DMS53 (cell line): ENCODE results near the gene KCNJ1.

Experiments used
- DNase-seq: peaks from one replicate; lab custom pipeline; 2025; lab: John Stamatoyannopoulos, UW

KCNJ1 gene

DNA sequence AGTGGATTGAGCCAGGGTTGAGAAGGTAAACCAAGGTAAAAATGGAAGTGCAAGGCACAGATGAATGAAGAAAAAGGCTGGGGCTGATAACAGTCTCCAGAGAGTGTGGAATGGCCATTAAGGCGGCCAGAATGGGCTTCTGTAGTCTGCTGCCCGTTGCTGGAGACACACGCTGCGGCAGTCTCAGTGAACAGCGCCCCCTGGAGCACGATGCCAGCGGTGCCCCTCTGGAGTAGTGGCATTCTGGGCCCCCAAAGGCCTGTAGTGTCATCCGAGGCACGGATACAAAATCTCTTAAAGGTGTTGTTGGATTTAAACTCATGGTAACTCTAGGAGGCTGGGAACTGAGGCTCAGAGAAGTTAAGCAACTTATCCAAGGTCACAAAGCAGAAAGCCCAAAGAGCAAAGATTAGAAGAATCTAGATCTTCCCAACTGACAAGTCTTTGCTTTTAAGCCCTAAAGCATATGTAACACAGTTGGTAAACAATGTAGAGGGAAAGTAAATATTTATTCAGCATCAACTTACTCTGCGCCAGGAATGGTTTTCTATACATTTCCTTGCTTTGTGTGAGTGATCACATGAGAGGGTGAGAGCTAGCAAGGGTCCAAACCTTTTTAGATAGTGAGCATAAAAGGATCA lies 18.2 kb downstream of the KCNJ1 start:
- DNase-seq = peak; percentile 79

GRCh38 chr11:128846985-128847384 lies 20.1 kb downstream of the KCNJ1 start:
- no peak for DNase-seq

GRCh38 chr11:128845334-128845780 lies 21.7 kb downstream of the KCNJ1 start:
- DNase-seq = no peak

GRCh38 chr11:128843198-128843785 lies 23.8 kb downstream of the KCNJ1 start:
- peak; percentile 42 for DNase-seq

DNA sequence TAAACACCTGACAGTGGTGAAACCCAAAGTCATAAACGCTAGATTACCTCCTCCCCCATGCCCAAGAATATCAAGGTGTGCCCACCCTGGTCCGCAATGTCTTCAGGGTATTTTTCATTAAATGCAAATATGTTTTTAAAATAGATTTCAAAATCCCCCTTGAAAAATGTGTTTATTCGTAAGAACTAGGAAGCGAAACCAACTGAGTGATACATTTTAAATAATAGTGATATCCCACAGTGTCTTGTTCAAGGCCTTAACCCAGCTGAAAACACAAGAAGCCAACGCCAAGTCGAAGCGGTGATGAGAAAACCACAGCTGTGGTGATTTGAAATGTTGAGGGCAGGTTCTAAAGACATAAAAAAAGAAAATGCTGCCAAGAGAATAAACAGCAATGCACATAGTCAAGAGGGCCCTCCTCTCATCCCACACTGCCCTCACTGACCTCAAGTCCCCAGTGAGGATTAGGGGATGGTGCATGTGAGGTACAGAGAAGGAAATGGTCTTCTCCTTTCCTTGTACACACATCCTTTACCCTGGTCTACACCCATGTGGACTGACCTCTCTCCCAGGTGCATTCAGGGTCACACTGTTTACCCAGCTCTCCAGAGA lies 25.5 kb downstream of the KCNJ1 start:
- DNase-seq = peak; percentile 78

DNA sequence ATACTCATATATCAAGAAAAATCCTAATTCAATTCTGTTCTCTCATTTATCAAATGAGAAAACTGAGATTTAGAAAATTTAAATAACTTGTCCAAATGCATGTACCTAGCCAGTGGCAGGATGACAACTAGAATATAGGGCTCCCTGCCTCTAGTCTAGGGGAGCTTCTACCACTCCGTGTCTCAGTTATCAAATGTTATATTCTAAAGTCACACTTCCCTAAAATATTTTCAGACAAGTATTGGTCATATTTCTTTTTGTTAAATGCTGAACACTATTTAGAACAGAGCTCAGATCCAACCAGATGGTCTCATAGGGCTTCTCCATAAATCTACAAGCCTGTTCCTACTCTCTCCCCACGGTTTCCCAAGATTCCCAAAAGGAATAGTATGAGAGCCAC lies 26.3 kb downstream of the KCNJ1 start:
- no peak for DNase-seq

- no peak for DNase-seq
Measured at GRCh38 chr11:128840137-128840536, 27.0 kb downstream of the KCNJ1 start.

DNA sequence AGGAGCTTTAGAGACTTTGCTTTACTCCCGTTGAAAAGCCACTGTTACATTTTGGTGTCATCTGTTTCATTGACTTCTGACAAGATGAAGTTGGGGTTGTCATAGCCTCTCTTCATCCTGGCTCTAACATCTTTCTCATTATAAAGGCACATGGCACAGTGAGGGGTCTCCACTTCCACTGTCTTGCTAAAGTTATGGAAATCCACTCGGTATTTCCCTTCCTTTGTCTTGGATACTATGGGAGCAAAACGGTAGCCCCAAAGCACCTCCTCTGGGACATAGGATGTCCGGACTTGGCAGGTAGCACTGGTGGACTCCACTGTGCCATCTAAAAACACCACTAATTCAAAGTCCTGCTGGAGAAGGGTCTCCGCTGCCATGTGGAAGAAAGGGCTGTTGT lies 28.0 kb downstream of the KCNJ1 start:
- DNase-seq = no peak

DNA sequence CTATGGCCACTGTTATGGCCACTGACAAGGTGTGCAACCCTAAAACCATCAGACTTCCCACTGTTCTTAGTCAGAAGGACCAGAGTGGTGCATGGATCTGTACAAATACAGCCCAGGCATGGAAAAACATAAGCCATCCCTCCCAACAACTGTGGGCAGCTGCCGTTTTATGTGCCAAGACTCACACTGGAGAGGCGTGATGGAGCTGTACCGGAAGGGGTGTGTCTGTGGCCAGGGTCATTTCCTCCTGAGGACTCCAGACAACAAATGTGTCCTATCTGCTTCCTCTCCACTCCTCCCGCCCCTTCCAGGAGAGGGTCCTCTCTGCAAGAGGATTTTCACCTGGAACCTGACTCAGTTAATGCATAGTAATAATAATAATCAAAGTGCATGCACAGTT lies 29.5 kb downstream of the KCNJ1 start:
- no peak for DNase-seq

- peak; percentile 11 for DNase-seq
Measured at GRCh38 chr11:128835741-128836430, 31.2 kb downstream of the KCNJ1 start.

DNA sequence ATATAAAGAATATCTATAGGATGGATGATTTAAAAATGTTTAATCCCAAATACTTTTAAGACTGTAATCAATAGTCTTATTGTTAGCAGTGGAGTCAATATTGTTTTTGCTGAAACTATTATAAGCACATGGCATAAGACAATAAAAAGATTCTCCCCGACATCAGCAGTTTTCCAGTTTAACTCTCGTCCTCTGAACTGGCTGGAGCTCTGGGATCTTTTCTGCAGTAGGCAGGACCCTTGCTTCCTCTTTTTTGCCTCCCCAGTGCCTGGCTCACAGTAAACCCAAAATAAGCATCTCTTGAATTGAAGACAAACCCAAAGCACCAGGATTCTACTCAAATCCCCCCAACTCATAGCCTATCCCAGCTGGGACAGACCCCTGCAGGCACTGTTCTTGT lies 32.9 kb downstream of the KCNJ1 start:
- no peak for DNase-seq

DNA sequence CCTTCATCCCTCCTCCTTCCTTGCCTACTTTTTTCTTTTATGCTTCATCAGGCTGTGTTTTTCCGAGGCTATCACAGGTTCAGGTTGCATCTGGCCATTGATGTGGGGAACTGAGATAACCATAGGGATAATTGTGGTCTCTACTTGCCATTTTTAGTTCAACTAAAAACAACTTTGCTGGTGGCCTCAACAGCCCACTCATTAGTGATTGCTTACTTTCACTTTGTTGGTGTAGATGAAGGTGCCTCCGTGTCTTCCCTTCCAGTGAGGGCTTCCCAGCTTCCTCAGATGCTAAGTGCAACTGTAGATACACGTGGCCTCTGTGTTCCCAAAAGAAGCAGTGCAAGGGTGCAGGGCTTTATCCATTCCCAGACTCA lies 35.0 kb downstream of the KCNJ1 start:
- no peak for DNase-seq

- peak; percentile 88 for DNase-seq
Measured at GRCh38 chr11:128831174-128832120, 35.6 kb downstream of the KCNJ1 start.

DNA sequence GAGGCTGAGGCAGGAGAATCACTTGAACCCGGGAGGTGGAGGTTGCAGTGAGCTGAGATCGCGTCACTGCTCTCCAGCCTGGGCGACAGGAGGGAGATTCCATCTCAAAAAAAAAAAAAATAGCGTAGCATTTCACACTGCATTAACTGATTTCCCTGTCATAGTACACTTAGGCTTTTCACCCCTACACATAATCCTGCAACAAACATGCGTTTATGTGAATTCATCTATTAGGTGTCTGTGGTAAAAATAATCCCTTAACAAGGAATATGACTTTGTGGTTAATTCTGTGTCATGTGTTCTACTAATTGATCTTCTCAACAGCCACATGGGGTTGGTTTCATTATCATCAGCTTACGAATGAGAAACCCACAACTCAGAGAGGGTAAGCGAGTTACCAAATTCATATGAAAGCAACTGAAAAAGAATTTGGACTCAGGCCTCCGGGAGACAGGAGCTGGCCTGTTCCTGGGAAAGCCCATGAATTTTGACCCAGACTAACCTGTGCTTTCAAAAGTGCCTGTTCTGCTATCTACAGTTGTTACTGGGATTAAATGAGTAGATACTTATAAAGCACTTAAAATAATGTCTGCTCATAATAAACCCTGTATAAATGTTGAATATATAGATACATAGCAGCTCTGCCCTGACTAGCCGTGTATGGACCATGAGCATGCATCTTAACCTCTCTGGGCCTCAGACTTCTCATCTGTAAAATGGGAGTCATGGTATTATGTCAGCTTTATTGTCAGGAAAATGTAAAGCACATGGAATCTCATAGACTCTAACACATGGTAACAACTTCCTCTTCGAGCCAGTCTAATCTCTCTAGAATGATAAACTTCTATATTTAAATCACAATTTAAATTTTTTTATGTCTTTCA lies 36.6 kb downstream of the KCNJ1 start:
- DNase-seq = no peak

DNA sequence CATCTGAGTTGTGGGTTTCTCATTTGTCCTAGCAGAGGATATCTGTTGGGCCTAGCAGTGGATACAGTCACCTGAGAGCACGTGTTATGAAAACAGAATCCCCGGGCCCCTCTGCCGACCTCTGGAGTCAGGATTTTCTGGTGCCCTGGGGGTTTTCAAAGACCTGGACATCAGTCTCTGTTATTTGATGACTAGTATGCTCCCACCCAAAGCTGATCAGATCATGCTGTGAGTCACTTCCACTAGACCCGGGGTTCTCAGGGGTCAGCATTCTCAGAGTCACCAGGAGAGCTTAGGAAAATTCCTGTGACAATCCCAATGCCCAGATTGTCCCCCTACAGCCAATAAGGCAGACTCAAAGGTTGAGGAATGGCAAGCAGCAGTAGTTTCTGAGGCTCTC lies 38.7 kb downstream of the KCNJ1 start:
- DNase-seq = no peak

DNA sequence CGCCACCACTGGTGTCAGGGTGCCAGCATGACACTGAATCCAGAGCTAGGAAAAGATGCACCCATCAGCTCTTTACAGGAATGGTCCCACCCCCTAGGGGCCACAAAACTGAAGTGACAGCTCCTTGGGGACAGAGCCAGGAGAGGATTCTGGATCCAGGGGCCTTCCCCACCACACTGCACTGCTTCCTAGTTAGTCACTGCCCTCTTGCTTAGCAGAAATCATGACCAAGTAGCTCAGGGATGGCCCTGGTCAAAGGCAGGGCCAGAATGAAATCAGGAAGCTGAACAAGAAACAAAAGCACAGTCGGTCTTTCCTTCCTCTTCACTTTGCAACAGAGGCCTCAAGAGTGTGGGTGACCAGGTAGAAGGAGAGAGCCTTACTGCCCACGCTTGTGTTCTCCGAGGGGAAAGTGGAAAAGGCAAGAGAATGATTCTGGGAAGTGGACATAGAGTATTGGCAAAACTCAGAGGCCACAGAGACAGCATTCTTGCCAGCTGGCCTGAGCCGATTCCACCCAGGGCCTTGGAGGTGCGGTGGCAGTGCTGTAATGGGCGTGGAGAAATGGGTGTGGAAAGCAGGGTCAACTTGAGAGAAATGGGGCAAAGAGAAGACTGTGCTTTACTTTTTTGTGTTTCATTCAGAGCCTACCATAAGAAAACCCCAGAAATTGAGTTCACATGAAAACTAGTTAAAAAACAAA lies 39.8 kb downstream of the KCNJ1 start:
- no peak for DNase-seq

DNA sequence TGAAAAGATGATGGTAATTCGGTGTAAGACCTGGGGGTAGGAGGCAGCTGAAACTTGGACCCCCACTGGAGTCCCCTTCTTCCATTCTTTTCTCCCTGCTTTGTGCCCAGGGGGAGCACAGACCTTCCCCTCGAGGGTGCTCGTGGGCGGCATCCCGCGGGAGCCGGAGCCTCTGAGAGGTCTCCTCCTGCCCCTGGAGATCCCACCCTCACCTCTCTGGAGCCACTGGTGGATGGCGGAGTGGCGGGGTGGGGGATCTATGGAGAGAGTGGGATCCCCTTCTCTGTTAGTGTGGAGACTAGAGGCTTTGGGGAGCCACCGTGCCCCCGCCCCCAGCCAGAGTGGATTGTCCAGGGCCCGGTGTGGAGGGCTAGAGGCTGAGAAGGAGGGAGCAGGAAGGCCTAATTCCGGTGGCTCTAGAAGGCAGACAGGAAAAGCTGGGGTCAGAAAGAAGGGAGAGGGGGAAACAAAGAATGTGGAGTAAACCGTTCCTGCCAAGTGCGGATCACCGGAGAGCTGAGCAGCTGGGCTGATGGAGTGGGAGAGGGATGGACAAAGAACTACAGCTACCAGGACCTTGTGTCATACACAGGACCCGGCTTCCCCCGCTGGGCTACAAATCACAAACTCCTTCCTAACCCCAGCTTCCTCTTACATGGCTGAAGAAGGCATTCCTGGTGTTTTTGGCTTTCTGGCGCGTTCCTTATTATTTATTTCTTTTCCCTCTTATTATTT lies 41.9 kb downstream of the KCNJ1 start:
- DNase-seq = no peak

DNA sequence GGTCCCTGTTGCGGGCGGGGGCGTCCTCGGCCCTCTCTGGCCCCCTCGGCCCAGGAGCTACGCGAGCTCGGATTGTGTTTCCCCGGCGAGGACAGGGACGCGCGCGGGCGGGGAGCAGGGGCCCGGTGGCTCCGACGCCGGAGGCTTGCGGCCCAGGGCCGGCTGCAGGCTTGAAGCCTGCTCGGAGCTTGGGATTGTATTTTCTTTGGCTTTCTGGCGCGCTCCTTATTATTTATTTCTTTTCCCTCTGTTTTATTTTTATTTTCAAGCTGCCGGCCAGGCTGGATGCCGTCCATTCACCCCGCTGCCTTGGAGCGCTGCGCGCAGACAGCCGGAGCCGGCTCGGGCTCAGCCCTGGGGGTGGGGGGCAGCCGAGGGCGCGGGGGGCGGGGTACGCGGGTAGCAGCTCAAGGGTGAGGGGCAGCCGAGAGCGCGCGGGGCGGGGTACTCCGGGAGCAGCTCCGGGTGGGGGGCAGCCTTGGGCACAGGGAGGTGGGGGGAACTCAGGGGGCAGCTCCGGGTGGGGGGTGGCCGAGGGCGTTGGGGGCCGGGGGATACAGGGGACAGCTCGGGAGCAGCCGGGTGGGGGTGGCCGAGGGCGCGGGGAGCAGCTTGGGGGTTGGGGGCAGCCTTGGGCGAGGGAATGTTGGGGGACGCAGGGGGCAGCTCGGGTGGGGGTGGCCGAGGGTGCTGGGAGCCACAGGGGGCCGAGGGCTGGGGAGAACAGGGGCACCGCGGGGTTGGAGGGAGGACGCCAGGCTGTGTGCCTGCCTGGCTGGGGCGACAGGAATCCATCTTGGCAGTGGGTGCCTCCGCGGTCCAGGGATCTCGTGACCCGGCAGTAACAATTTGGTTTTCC lies 42.7 kb downstream of the KCNJ1 start:
- peak; percentile 34 for DNase-seq

GRCh38 chr11:128823753-128824152 lies 43.3 kb downstream of the KCNJ1 start:
- no peak for DNase-seq
